Daoy (cell line): Measurements from ENCODE around the gene TSSC4. TPM values are rescaled to one million over a fixed set of nuclear protein-coding genes. Genes with fewer than 3 reads are reported as not detected.
A peak's percentile ranks its signal among the peaks of the same experiment; 100 is the strongest.

Source experiments
- DNase-seq: peaks from one replicate; pipeline ENCODE4 v3.0.0-alpha.2; 2015; ENCODE audit warnings: low read depth
- total RNA-seq: library from RNA; depleted of rRNA; stranded (reverse); fragments of >200 nt; shearing (Covaris generic); gene quantifications from 2 replicates; pipeline ENCODE4 v1.2.3, GENCODE V29; 2014

The TSSC4 gene
- total RNA-seq, 1 experiment from 2014 or later: 50.1 TPM

DNA sequence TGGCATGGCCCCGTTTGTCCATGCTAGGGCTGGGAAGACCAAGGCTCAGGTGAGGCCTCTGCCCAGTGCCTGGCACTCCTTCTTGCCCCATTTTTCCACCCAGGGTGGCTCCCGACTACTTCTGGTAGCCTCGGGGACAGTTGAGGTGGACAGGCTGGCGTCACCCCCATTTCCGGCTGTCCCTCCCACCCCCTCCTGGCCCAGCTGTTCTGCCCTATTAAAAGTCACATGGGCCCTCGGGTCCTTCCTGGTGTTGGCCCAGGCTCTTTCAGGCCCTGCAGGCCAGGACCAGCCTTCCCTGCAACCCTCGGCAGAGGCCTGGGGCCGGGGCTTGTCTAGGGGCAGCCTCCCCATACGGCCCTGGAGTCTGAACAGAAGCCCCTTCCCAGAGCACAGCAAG, 14.0 kb upstream of the TSSC4 start:
- no peak for DNase-seq

DNA sequence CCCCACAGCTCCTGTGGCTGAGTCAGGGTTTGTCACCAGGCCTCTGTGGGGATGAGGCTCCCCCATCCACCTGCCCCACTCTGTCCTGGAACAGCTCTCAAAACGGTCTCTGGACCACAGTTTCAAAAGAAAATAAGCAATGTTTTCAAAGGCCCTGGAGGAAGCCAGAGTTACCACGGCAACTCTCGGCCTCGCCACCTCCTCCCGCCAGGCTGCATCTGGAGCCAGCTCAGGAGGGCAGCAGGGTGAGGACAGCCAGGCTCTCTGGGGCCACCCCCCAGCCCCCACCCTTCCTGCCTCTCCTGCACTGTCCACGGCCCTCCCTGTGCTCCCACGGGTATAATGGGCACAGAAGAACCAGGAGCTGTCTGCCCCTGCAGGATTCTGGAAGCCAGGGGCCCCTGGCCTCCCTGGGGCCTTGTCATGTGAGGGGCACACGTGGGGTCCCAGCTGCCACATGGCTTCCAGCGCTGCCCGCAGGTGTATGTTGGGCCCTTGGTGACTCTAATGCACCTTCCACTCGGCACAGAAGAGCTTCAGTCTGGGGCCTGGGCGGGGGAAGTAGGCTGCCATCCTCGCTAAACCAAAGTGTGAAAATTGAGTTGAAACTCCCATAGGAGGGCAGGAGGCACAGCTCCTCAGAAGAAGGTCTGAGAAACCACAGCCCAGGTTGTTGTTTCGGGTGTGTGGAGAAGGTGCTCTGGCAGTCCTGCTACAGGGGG, 13.1 kb upstream of the TSSC4 start:
- no peak for DNase-seq

DNA sequence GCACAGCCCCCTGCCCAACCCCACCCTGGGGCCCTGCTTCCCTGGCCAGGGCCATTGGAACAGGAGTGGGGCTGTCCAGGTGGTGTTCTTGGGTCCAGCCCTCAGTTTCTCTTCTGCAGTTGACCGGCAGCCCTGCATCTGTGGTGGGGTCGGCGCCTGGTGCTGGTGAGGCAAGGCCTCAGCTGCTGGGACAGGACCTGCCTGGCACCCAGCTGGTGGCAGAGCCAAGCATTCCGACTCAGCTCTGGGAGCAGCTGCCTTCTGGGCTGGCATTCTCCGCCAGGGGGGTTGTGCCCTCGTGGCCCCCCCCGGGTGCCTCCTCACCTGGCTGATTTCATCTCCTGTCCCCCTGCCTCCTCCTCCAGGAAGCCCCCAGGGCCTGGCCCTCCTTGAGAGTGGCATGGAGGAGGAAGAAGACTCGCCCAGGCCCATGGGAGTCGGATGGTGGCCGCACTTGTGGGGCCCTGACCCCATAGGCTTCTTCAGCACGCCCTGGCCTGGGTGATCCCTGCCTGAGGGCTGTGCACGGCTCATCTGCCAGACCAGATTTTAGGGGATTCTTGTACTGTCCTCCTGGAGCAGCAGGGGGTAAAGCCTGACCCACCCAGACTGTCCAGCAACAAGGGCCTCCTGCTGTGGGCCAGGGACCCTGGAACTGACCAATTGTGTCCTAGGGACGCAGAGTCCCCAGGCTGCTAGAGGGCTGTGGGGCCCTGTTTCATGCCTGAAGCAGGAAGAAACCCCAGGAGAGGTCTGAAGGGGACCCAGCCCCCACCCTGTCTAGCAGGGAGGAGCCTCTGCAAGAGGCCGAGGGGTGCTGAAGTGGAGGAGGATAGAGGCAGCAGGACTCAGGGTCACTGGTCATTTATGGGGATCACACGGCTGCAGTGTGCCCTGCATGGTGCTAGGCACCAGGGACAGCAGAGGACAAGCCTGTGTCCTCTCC, 11.8 kb upstream of the TSSC4 start:
- DNase-seq: no peak

- no peak for DNase-seq
Observed at GRCh38 chr11:2389377-2390026, 11.0 kb upstream of the TSSC4 start.

- no peak for DNase-seq
Observed at GRCh38 chr11:2390091-2390724, 10.3 kb upstream of the TSSC4 start.

DNA sequence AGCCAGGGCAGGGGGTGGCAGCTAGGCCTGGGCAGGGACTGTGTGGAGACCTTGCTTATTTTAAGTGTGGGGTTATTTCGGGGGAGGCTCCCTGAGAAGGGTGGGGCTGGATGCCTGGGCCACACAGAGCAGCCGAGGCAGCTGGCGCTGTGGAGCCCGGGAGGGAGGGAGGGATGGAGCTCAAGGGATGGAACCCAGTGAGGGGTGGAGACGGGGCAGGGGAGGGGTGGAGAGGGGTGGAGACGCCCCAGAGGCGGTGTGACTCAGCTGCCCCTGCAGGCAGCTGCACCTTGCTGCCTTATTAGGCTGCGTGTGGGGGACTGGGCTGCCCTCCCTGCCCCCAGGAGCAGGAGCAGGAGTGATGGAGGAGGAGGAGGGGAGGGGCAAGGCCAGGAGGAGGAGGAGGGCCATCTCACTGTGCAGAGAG, 9.8 kb upstream of the TSSC4 start:
- DNase-seq: peak; percentile 69

DNA sequence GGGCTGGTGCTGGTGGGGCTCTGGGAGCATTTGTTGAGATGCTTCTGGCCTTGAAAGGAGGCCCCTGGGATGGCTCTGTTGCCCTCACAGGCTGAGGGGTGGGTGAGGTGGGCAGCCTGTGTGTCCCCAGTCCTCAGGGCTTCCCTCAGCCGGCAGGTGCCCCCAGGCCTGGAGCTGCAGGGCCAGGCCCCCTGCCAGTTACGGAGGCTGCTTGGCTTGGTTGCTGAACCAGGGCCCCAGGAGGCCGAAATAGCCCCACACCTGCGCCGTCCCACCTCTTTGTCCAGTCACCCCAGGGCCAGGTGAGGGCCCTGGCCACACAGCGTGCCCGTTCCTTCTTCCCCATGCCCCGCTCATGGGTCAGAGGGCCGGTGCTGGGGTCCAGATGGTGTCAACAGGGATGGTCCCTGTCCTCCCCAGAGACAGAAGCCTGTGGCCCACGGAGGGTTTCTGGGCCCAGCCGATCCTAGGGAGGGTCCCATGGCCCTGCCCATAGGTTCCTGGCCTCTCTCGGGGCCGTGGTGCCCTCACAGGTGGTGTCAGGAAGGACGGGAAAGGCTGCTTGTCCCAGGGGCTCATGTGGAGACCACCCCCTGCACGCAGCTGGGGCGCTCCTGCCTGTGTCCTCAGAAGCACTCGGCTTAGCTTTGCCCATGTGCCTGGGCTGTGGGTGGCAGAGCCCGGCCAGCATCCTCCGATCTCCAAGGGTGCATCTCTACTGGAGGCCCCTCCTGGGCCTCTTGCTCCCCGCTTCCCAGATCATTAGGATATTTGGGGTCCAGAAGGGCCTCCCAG, 9.2 kb upstream of the TSSC4 start:
- DNase-seq: no peak

- no peak for DNase-seq
Observed at GRCh38 chr11:2392241-2392959, 8.2 kb upstream of the TSSC4 start.

DNA sequence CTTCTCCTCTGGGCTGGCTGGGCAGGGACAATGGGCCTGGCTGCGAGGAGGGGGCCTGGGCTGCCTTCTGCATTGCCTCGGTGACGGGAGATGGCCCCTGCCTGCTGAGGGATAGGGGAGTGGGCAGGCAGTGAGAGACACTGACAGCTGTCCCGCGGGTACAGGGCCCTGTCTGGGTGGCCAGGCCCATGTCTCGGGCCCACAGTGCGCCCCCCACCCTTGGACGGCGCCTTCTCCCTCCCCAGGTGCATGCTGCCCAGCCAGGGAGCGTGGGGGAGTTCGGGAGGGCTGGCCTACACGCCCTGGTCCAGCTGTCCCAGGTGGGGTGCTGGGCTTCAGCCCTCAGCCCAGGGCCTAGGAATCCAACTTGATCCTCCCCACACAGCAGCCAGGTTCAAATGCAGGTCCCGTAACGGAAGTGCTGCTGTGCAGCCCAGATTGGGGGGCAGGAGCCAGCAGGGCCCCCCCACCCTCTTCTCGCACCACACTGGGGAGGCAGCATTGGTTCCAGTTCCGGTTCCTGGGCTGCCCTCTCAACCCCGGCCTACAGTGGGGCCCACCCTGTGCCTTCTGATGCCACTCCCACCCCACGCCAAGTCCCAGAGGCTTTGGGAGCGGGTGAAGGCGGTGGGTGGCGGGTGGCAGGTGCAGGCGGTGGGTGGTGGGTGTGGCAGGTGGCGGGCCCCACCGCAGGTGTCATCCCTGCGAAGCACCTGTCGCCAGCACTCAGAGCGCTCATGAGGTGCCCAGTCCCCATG, 7.3 kb upstream of the TSSC4 start:
- DNase-seq: no peak

- no peak for DNase-seq
Observed at GRCh38 chr11:2393941-2394817, 6.4 kb upstream of the TSSC4 start.

DNA sequence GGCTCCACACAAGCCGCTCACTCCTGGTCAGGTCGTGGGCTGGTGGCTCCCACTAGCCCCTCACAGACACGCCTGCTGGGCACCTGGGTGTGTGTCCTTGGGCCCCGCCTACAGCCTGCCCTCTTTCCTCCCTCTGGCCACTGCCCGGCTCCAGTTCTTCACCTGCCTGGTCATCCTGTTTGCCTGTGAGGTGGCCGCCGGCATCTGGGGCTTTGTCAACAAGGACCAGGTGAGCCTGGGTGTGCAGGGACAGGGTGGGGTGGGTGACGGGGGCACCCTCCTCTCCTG, 5.8 kb upstream of the TSSC4 start:
- no peak for DNase-seq

GRCh38 chr11:2395211-2395730, 5.3 kb upstream of the TSSC4 start:
- no peak for DNase-seq

GRCh38 chr11:2395856-2396255, 4.7 kb upstream of the TSSC4 start:
- DNase-seq: no peak

- no peak for DNase-seq
Observed at GRCh38 chr11:2396471-2396870, 4.1 kb upstream of the TSSC4 start.

DNA sequence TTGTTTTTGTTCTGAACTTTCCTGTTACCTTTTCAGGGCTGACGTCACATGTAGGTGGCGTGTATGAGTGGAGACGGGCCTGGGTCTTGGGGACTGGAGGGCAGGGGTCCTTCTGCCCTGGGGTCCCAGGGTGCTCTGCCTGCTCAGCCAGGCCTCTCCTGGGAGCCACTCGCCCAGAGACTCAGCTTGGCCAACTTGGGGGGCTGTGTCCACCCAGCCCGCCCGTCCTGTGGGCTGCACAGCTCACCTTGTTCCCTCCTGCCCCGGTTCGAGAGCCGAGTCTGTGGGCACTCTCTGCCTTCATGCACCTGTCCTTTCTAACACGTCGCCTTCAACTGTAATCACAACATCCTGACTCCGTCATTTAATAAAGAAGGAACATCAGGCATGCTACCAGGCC, 3.5 kb upstream of the TSSC4 start:
- DNase-seq: no peak

DNA sequence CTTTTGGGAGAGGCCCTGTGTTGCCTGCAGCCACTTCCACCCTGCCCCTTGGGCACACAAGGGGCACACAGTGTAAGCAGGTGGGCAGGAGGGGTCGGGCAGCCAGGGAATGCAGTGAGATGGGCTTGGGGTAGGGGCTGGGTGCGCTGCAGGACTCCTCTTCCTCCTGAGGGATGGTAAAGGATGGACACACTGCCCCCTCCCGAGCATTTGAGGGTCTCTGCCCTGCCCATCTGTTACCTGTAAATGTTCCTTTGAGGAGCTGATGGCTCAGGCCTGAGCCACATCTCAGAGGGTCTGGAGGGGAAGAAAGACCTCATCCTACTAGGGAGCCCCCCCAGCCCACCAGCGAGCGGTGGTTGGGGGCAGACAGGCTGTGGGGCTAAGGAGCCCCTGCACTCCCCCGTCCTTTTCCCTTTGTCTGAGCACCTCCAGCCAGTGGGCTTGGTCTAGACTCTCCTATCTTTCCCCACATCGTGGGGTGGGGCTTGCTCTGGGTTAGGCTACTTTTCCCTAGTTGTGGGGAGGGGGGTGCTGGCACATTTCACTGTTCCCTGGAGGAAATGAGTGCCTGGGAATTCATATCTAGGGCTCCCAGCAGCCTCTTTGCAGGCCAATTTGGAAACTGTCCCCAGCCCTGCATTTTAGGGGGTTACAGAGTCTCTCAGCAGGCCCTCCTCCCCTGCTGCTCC, 1.7 kb upstream of the TSSC4 start:
- DNase-seq: no peak

GRCh38 chr11:2399488-2400068, 972 bp upstream of the TSSC4 start:
- peak; percentile 35 for DNase-seq
